ENCODE measurements around the gene SLC26A8.
"Not testable (repeated sequence)": the region's sequence is repeated elsewhere in the genome, so short reads cannot be mapped to it uniquely, and the experiment has no call there.

Gene SLC26A8

DNA sequence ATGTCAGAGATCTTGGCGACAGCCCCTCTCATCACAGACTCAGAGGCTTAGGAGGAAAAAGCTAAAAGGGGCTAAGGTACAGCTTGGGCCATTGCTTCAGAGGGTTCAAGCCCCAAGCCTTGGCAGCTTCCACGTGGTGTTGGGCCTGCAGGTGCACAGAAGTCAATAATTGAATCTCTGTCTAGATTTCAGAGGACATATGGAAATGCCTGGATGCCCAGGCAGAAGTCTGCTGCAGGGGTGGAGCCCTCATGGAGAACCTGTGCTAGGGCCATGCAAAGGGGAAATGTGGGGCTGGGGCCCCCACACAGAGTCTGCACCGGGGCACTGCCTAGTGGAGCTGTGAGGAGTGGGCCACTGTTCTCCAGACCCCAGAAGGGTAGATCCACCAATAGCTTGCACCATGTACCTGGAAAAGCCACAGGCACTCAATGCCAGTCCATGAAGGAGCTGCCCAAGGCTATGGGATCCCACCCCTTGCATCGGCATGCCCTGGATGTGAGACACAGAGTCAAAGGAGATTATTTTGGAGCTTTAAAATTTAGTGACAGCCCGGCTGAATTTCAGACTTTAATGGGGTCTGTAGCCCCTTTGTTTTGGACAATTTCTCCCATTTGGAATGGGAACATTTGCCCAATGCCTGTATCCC, 115.6 kb downstream of the SLC26A8 start:
- H3K9ac ChIP-seq (ENCODE audit: low read depth in 1 of 2, low read length in 2 of 2); H3K9me3 ChIP-seq (ENCODE audit: control insufficient read depth in 2 of 2, low read length in 2 of 2); H3K27me3 ChIP-seq (ENCODE audit: control insufficient read depth in 2 of 2, insufficient read depth in 2 of 2, low read length in 2 of 2); H3K4me1 ChIP-seq (ENCODE audit: control insufficient read depth in 2 of 2, insufficient read depth in 2 of 2, low read length in 2 of 2); H3K27ac ChIP-seq (ENCODE audit: low read depth in 2 of 2, low read length in 2 of 2); H3K4me3 ChIP-seq (ENCODE audit: low read length in 2 of 2): not testable (repeated sequence)
- peaks cover 11 to 37% of the 10 kb centered on the region in 2 donors for H3K36me3 ChIP-seq (ENCODE audit: control insufficient read depth in 2 of 2, insufficient read depth in 2 of 2, low read length in 2 of 2)

DNA sequence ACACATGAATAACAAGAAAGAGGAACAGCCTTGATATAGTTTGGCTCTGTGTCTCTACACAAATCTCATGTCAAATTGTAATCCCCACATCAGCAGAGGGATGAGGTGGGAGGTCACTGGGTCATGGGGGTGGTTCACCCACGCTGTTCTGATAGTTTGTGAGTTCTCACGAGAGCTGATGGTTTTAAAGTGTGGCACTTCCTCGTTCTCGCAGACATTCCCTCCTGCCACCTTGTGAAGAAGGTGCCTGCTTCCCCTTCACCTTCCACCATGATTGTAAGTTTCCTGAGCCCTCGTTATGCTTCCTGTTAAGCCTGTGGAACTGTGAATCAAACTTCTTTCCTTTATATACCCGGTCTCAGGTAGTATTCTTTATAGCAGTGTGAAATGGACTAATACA, 116.7 kb downstream of the SLC26A8 start:
- peaks cover 0 to 4% of the 10 kb centered on the region in 2 donors for H3K9me3 ChIP-seq (ENCODE audit: control insufficient read depth in 2 of 2, low read length in 2 of 2)
- H3K4me1 ChIP-seq (ENCODE audit: control insufficient read depth in 2 of 2, insufficient read depth in 2 of 2, low read length in 2 of 2): no peaks in the 10 kb centered on the region
- no peak overlapping the region for H3K4me3 ChIP-seq (ENCODE audit: low read length in 2 of 2)
- H3K27me3 ChIP-seq (ENCODE audit: control insufficient read depth in 2 of 2, insufficient read depth in 2 of 2, low read length in 2 of 2): no peaks in the 10 kb centered on the region
- no peak overlapping the region for H3K9ac ChIP-seq (ENCODE audit: low read depth in 1 of 2, low read length in 2 of 2)
- H3K27ac ChIP-seq (ENCODE audit: low read depth in 2 of 2, low read length in 2 of 2): no peak overlapping the region
- H3K36me3 ChIP-seq (ENCODE audit: control insufficient read depth in 2 of 2, insufficient read depth in 2 of 2, low read length in 2 of 2): peaks cover 11 to 34% of the 10 kb centered on the region in 2 donors

DNA sequence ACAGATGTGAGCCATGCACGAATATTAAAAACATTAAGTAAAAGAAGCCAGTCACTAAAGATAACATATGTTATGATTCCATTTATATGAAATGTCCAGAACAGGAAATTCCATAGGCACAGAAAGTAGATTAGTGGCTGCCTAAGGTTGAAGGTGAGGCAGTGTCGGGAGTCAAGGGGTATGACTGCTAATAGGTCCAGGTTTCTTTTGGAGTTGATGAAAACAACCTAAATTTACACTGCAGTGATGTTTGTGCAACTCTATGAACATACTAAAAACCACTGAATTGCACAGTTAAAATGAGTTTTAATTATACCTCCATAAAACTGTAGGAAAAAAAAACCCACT, 118.0 kb downstream of the SLC26A8 start:
- H3K4me1 ChIP-seq (ENCODE audit: control insufficient read depth in 2 of 2, insufficient read depth in 2 of 2, low read length in 2 of 2): no peaks in the 10 kb centered on the region
- H3K27me3 ChIP-seq (ENCODE audit: control insufficient read depth in 2 of 2, insufficient read depth in 2 of 2, low read length in 2 of 2): no peaks in the 10 kb centered on the region
- H3K36me3 ChIP-seq (ENCODE audit: control insufficient read depth in 2 of 2, insufficient read depth in 2 of 2, low read length in 2 of 2): peaks cover 8 to 22% of the 10 kb centered on the region in 2 donors
- peaks cover 0 to 4% of the 10 kb centered on the region in 2 donors for H3K9me3 ChIP-seq (ENCODE audit: control insufficient read depth in 2 of 2, low read length in 2 of 2)
- no peak overlapping the region for H3K4me3 ChIP-seq (ENCODE audit: low read length in 2 of 2)
- no peak overlapping the region for H3K9ac ChIP-seq (ENCODE audit: low read depth in 1 of 2, low read length in 2 of 2)
- no peak overlapping the region for H3K27ac ChIP-seq (ENCODE audit: low read depth in 2 of 2, low read length in 2 of 2)

DNA sequence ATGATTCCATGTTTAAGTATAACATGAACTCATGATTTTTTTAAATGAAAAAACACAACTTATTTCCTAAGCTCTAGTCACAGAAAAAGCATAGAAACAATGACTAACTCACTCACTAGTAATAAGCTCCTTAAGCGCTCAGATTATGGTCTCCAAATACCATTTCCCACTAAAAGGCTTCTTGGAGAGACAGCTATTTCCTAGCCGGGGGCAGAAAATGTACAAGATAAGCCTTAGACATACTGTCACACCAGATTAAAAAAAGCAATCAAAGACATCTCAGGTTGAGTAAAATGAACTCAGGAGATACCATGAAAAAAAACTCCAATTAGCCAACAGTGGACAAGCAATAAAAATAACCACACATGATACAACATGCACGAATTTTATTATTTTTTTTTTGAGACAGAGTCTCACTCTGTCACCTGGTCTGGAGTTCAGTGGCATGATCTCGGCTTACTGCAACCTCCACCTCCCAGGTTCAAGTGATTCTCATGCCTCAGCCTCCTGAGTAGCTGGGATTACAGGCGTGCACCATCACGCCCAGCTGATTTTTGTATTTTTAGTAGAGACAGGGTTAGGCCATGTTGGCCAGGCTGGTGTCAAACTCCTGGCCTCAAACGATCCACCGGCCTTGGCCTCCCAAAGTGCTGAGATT, 118.5 kb downstream of the SLC26A8 start:
- peaks cover 4 to 19% of the 10 kb centered on the region in 2 donors for H3K36me3 ChIP-seq (ENCODE audit: control insufficient read depth in 2 of 2, insufficient read depth in 2 of 2, low read length in 2 of 2)
- H3K9me3 ChIP-seq (ENCODE audit: control insufficient read depth in 2 of 2, low read length in 2 of 2): peaks cover 0 to 4% of the 10 kb centered on the region in 2 donors
- H3K4me3 ChIP-seq (ENCODE audit: low read length in 2 of 2): no peak overlapping the region
- no peaks in the 10 kb centered on the region for H3K4me1 ChIP-seq (ENCODE audit: control insufficient read depth in 2 of 2, insufficient read depth in 2 of 2, low read length in 2 of 2)
- no peak overlapping the region for H3K9ac ChIP-seq (ENCODE audit: low read depth in 1 of 2, low read length in 2 of 2)
- no peak overlapping the region for H3K27ac ChIP-seq (ENCODE audit: low read depth in 2 of 2, low read length in 2 of 2)
- no peaks in the 10 kb centered on the region for H3K27me3 ChIP-seq (ENCODE audit: control insufficient read depth in 2 of 2, insufficient read depth in 2 of 2, low read length in 2 of 2)

DNA sequence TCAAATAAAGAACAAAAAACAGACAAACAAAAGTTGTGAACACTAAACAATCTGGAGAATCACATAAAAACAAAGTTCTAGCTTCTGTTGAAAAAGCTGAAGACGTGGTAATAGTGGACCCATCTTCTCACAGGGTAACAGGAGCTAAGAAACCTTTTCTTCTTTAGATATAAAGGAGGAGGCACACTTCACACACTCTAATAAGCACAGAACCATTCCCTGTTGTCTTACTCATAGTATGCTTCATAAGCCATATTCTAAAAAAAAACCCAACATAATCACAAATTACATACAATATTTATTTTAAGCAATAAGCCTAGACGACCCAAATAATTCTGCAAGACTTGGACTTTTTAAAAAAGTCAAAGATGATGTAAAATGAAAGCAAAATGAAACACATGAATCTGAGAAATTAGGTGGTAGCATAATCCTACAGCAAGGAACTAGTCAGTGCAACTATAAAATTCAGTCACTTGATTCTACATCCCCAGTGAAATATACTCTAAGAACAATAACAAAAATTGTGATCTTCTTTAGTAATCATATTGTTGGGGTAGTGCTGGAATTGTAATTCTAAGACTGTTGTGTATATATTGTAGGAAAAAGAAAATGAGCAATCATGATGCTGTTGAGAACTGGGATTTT, 119.2 kb downstream of the SLC26A8 start:
- H3K27ac ChIP-seq (ENCODE audit: low read depth in 2 of 2, low read length in 2 of 2): no peak overlapping the region
- H3K27me3 ChIP-seq (ENCODE audit: control insufficient read depth in 2 of 2, insufficient read depth in 2 of 2, low read length in 2 of 2): no peaks in the 10 kb centered on the region
- peaks cover 7 to 15% of the 10 kb centered on the region in 2 donors for H3K36me3 ChIP-seq (ENCODE audit: control insufficient read depth in 2 of 2, insufficient read depth in 2 of 2, low read length in 2 of 2)
- no peak overlapping the region for H3K4me3 ChIP-seq (ENCODE audit: low read length in 2 of 2)
- no peak overlapping the region for H3K9ac ChIP-seq (ENCODE audit: low read depth in 1 of 2, low read length in 2 of 2)
- peaks cover 0 to under 1% of the 10 kb centered on the region in 2 donors for H3K9me3 ChIP-seq (ENCODE audit: control insufficient read depth in 2 of 2, low read length in 2 of 2)
- H3K4me1 ChIP-seq (ENCODE audit: control insufficient read depth in 2 of 2, insufficient read depth in 2 of 2, low read length in 2 of 2): no peaks in the 10 kb centered on the region

DNA sequence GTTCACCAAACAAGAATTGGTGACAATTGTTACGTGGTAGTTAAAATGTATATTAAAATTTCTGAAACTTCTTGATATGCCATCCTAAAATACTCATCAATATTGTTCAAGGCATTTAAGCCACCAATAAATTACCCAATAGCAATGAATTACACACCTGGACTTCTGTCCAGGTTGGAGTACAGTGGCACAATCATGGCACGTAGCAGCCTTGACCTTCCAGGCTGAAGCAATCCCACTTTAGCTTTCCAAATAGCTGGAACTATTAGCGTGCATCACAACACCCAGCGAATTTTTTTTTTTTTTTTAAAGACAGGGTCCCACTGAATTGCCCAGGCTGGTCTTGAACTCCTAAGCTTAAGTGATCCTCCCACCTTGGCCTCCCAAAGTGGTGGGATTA, 120.8 kb downstream of the SLC26A8 start:
- Histone ChIP-seq H3K27me3 (ENCODE audit: control insufficient read depth in 2 of 2, insufficient read depth in 2 of 2, low read length in 2 of 2) (no peaks in the 10 kb centered on the region), H3K9me3 (ENCODE audit: control insufficient read depth in 2 of 2, low read length in 2 of 2) (no peaks in the 10 kb centered on the region), H3K36me3 (ENCODE audit: control insufficient read depth in 2 of 2, insufficient read depth in 2 of 2, low read length in 2 of 2) (peaks cover 6 to 14% of the 10 kb centered on the region in 2 donors), H3K27ac (ENCODE audit: low read depth in 2 of 2, low read length in 2 of 2) (no peak overlapping the region), H3K4me1 (ENCODE audit: control insufficient read depth in 2 of 2, insufficient read depth in 2 of 2, low read length in 2 of 2) (no peaks in the 10 kb centered on the region), H3K4me3 (ENCODE audit: low read length in 2 of 2) (no peak overlapping the region), H3K9ac (ENCODE audit: low read depth in 1 of 2, low read length in 2 of 2) (no peak overlapping the region)

DNA sequence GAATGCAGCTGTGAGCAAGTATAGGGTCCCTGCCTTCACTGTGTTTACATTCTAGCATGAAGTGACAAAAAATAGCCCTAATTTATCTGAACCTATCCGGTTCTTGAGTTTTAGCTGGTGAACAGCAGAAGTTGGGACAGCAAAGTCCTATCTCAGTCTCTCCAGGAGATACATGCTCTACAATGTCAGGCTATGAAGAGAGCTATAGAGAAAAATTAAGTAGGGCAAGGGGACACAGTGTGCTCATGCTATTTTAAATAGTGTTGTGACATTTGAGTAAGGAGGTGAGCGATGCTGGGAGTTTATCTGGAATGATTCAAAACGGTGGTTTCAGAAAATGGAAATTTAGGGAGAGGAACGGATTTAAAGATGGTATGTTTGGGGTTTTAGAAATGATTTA, 124.0 kb downstream of the SLC26A8 start:
- H3K4me3 ChIP-seq (ENCODE audit: low read length in 2 of 2): no peak overlapping the region
- H3K27me3 ChIP-seq (ENCODE audit: control insufficient read depth in 2 of 2, insufficient read depth in 2 of 2, low read length in 2 of 2): no peaks in the 10 kb centered on the region
- no peaks in the 10 kb centered on the region for H3K9me3 ChIP-seq (ENCODE audit: control insufficient read depth in 2 of 2, low read length in 2 of 2)
- no peak overlapping the region for H3K9ac ChIP-seq (ENCODE audit: low read depth in 1 of 2, low read length in 2 of 2)
- peaks cover 6 to 12% of the 10 kb centered on the region in 2 donors for H3K36me3 ChIP-seq (ENCODE audit: control insufficient read depth in 2 of 2, insufficient read depth in 2 of 2, low read length in 2 of 2)
- H3K27ac ChIP-seq (ENCODE audit: low read depth in 2 of 2, low read length in 2 of 2): no peak overlapping the region
- no peaks in the 10 kb centered on the region for H3K4me1 ChIP-seq (ENCODE audit: control insufficient read depth in 2 of 2, insufficient read depth in 2 of 2, low read length in 2 of 2)

DNA sequence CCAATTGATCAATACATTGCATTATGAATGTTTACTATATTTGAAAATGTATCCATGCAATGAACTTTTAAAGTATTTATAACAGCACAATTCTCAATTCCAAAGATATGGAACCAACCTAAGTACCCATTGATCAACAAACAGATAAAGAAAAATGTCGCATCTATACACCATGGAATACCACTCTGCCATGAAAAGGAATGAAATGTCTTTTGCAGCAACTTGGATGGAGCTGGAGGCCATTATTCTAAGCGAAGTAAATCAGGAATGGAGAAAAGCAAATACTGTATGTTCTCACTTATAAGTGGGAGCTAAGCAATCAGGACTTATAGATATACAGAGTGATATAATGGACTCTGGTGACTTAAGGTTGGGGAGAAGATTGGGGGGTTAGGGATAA, 126.4 kb downstream of the SLC26A8 start:
- Histone ChIP-seq H3K9ac (ENCODE audit: low read depth in 1 of 2, low read length in 2 of 2) (no peak overlapping the region), H3K4me3 (ENCODE audit: low read length in 2 of 2) (no peak overlapping the region), H3K4me1 (ENCODE audit: control insufficient read depth in 2 of 2, insufficient read depth in 2 of 2, low read length in 2 of 2) (no peaks in the 10 kb centered on the region), H3K27me3 (ENCODE audit: control insufficient read depth in 2 of 2, insufficient read depth in 2 of 2, low read length in 2 of 2) (no peaks in the 10 kb centered on the region), H3K27ac (ENCODE audit: low read depth in 2 of 2, low read length in 2 of 2) (no peak overlapping the region), H3K9me3 (ENCODE audit: control insufficient read depth in 2 of 2, low read length in 2 of 2) (no peaks in the 10 kb centered on the region), H3K36me3 (ENCODE audit: control insufficient read depth in 2 of 2, insufficient read depth in 2 of 2, low read length in 2 of 2) (peaks cover 6 to 9% of the 10 kb centered on the region in 2 donors)

DNA sequence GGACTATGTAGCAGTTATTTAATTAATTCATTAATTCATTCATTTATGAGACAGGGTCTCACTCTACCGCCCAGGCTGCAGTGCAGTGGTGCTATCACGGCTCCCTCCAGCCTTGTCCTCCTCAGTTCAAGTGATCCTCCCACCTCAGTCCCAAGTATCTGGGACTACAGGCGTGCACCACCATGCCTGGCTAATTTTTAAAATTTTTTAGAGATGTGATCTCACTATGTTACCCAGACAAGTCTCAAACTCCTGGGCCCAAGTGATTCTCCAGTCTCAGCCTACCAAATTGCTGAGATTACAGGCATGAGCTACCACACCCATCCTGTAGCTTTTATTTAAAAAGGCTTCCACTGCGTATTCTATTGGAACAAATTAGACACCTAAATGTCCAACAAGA, 127.0 kb downstream of the SLC26A8 start:
- H3K4me3 ChIP-seq (ENCODE audit: low read length in 2 of 2): no peak overlapping the region
- no peak overlapping the region for H3K9ac ChIP-seq (ENCODE audit: low read depth in 1 of 2, low read length in 2 of 2)
- H3K4me1 ChIP-seq (ENCODE audit: control insufficient read depth in 2 of 2, insufficient read depth in 2 of 2, low read length in 2 of 2): no peaks in the 10 kb centered on the region
- H3K27ac ChIP-seq (ENCODE audit: low read depth in 2 of 2, low read length in 2 of 2): no peak overlapping the region
- no peaks in the 10 kb centered on the region for H3K9me3 ChIP-seq (ENCODE audit: control insufficient read depth in 2 of 2, low read length in 2 of 2)
- H3K27me3 ChIP-seq (ENCODE audit: control insufficient read depth in 2 of 2, insufficient read depth in 2 of 2, low read length in 2 of 2): no peaks in the 10 kb centered on the region
- peaks cover 6 to 9% of the 10 kb centered on the region in 2 donors for H3K36me3 ChIP-seq (ENCODE audit: control insufficient read depth in 2 of 2, insufficient read depth in 2 of 2, low read length in 2 of 2)

DNA sequence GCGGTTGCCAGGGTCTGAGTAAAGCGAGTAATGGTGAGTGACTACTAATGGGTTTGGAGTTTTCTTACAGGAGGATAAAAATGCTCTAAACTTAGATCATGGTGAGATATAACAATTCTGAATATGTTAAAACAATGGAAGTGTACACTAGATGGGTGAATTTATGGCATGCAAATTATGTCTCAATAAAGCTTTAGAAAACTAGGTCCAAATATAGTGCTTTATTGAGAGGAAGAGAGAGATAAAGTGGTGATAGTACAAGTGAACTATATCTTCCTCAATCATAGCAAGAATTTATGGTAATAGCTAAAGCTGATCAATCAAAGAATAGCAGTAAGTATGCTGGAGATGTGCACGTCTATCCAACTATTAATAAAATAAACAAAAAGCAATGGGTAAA, 127.4 kb downstream of the SLC26A8 start:
- Histone ChIP-seq H3K9me3 (ENCODE audit: control insufficient read depth in 2 of 2, low read length in 2 of 2) (no peaks in the 10 kb centered on the region), H3K36me3 (ENCODE audit: control insufficient read depth in 2 of 2, insufficient read depth in 2 of 2, low read length in 2 of 2) (peaks cover 6 to 9% of the 10 kb centered on the region in 2 donors), H3K27me3 (ENCODE audit: control insufficient read depth in 2 of 2, insufficient read depth in 2 of 2, low read length in 2 of 2) (no peaks in the 10 kb centered on the region), H3K4me1 (ENCODE audit: control insufficient read depth in 2 of 2, insufficient read depth in 2 of 2, low read length in 2 of 2) (no peaks in the 10 kb centered on the region), H3K9ac (ENCODE audit: low read depth in 1 of 2, low read length in 2 of 2) (no peak overlapping the region), H3K4me3 (ENCODE audit: low read length in 2 of 2) (no peak overlapping the region), H3K27ac (ENCODE audit: low read depth in 2 of 2, low read length in 2 of 2) (no peak overlapping the region)
